A549 (cell line): ENCODE data around the gene ADAD2. TPM values are rescaled to one million over a fixed set of nuclear protein-coding genes. Genes with fewer than 3 reads are reported as not detected.

ENCODE experiments used
- ATAC-seq, 2 experiments: fragments of 200-7000 bp in 1 of 2; fragments of >200 bp in 1 of 2; cut with Nextera tagmentation in 1 of 2; cut with Tn5 transposase in 1 of 2; 3 replicates each; pipeline versions ENCODE4 v1.8.0 to v1.9.1; 2018 to 2020; ENCODE audit warnings: mild to moderate bottlenecking in 1 of 2, moderate library complexity in 1 of 2
- CTCF ChIA-PET: fragments of 300-600 bp; sonication (Branson Sonifier 250); formaldehyde crosslinking; extraction: SDS; loops from one replicate; lab custom pipeline; 2021; ENCODE audit warnings: antibody characterized with exemption, inconsistent platforms; lab: Yijun Ruan, JAX
- POLR2A ChIA-PET: fragments of 350-600 bp; formaldehyde crosslinking; extraction: SDS; loops from one replicate; lab custom pipeline; 2021; ENCODE audit warnings: antibody characterized with exemption, inconsistent platforms; lab: Yijun Ruan, JAX
- DNase-seq, 2 experiments: peaks; one replicate each; pipeline versions ENCODE4 v3.0.0 to v3.0.0-alpha.2; 2011 to 2016; ENCODE audit warnings: low read depth in 1 of 2, low spot score in 1 of 2
- FAIRE-seq: peaks from 2 replicates; lab custom pipeline; 2011; peaks lifted over from hg19 to GRCh38; lab: Jason Lieb, UNC
- H3K27ac ChIP-seq, 2 experiments: fragments of >200 bp; sonication (Bioruptor Twin); formaldehyde crosslinking; 3 replicates each; pipeline ENCODE4 v1.5.1; 2016 to 2017
- H3K4me1 ChIP-seq: fragments of >200 bp; sonication (Bioruptor Twin); formaldehyde crosslinking; 3 replicates; pipeline ENCODE4 v1.6.1; 2016
- H3K4me2 ChIP-seq: fragments of >200 bp; sonication (Bioruptor Twin); formaldehyde crosslinking; 3 replicates; pipeline ENCODE4 v1.6.1; 2016
- H3K4me3 ChIP-seq: fragments of >200 bp; sonication (Bioruptor Twin); formaldehyde crosslinking; 3 replicates; pipeline ENCODE4 v1.5.1; 2016
- H3K9me3 ChIP-seq: fragments of >200 bp; sonication (Bioruptor Twin); formaldehyde crosslinking; 3 replicates; pipeline ENCODE4 v1.6.1; 2016
- ATOH8 ChIP-seq: fragments of 250-450 bp; sonication (Bioruptor Pico); IDR thresholded peaks from 2 replicates; pipeline ENCODE4 v1.5.0; 2020; ENCODE audit warnings: low read depth, mild to moderate bottlenecking, moderate library complexity
- BHLHE40 ChIP-seq: IDR thresholded peaks from 2 replicates; pipeline ENCODE4 v1.6.1; 2012; ENCODE audit warnings: low read depth, low read length, inconsistent platforms
- CEBPB ChIP-seq, 2 experiments: fragments of >200 bp in 1 of 2; sonication (Bioruptor Twin) in 1 of 2; formaldehyde crosslinking in 1 of 2; IDR thresholded peaks; 2 replicates each; pipeline ENCODE4 v1.6.1; 2012 to 2016
- CHD4 ChIP-seq: fragments of 200-600 bp; sonication (generic); IDR thresholded peaks from 2 replicates; pipeline ENCODE4 v1.6.1; 2016; ENCODE audit warnings: antibody characterized with exemption, mild to moderate bottlenecking, borderline replicate concordance
- E2F6 ChIP-seq: IDR thresholded peaks from 2 replicates; pipeline ENCODE4 v1.6.1; 2012; ENCODE audit warnings: low read depth, borderline replicate concordance
- EHF ChIP-seq: fragments of 250-450 bp; sonication (Bioruptor Pico); IDR thresholded peaks from 2 replicates; pipeline ENCODE4 v1.5.0; 2020; ENCODE audit warnings: mild to moderate bottlenecking
- EHMT2 ChIP-seq: fragments of 200-600 bp; sonication (generic); IDR thresholded peaks from 2 replicates; pipeline ENCODE4 v1.6.1; 2016; ENCODE audit warnings: antibody characterized with exemption, low read depth, mild to moderate bottlenecking, moderate library complexity
- ESRRA ChIP-seq: fragments of 150-350 bp; IDR thresholded peaks from 2 replicates; pipeline ENCODE4 v1.6.1; 2014; ENCODE audit warnings: mild to moderate bottlenecking, low read length, borderline replicate concordance
- FOSB ChIP-seq: fragments of 250-450 bp; sonication (Bioruptor Pico); IDR thresholded peaks from 2 replicates; pipeline ENCODE4 v1.5.0; 2020; ENCODE audit warnings: mild to moderate bottlenecking, moderate library complexity
- FOXS1 ChIP-seq: fragments of 250-450 bp; sonication (Bioruptor Pico); IDR thresholded peaks from 2 replicates; pipeline ENCODE4 v1.5.0; 2020; ENCODE audit warnings: mild to moderate bottlenecking, moderate library complexity
- GATA3 ChIP-seq: IDR thresholded peaks from 2 replicates; pipeline ENCODE4 v1.6.1; 2012; ENCODE audit warnings: borderline replicate concordance
- HES2 ChIP-seq: fragments of >200 bp; sonication (Bioruptor Twin); formaldehyde crosslinking; IDR thresholded peaks from 2 replicates; pipeline ENCODE4 v1.6.1; 2016
- HEYL ChIP-seq: fragments of 250-450 bp; sonication (Bioruptor Pico); IDR thresholded peaks from 2 replicates; pipeline ENCODE4 v1.8.0; 2021; ENCODE audit warnings: mild to moderate bottlenecking, moderate library complexity
- HOXB13 ChIP-seq: fragments of 250-450 bp; sonication (Bioruptor Pico); IDR thresholded peaks from 2 replicates; pipeline ENCODE4 v1.5.0; 2020; ENCODE audit warnings: low read depth, mild to moderate bottlenecking, moderate library complexity
- JUN ChIP-seq, 2 experiments: fragments of >200 bp; sonication (Bioruptor Twin); formaldehyde crosslinking; IDR thresholded peaks; 2 replicates in 1 of 2; 3 replicates in 1 of 2; pipeline ENCODE4 v1.6.1; 2016 to 2017
- KDM1A ChIP-seq: fragments of 200-600 bp; sonication (generic); IDR thresholded peaks from 2 replicates; pipeline ENCODE4 v1.6.1; 2016; ENCODE audit warnings: low read depth, mild to moderate bottlenecking
- KDM5A ChIP-seq: fragments of 200-600 bp; sonication (generic); IDR thresholded peaks from 2 replicates; pipeline ENCODE4 v1.6.1; 2016; ENCODE audit warnings: antibody characterized with exemption, mild to moderate bottlenecking
- MYC ChIP-seq: IDR thresholded peaks from 2 replicates; pipeline ENCODE4 v1.6.1; 2012; ENCODE audit warnings: mild to moderate bottlenecking, inconsistent platforms, low read length, improper control_type of control experiment, borderline replicate concordance
- NPAS2 ChIP-seq: fragments of 250-450 bp; sonication (Bioruptor Pico); IDR thresholded peaks from 2 replicates; pipeline ENCODE4 v1.8.0; 2022; ENCODE audit warnings: mild to moderate bottlenecking, moderate library complexity, borderline replicate concordance
- PBX3 ChIP-seq: IDR thresholded peaks from 2 replicates; pipeline ENCODE4 v1.6.1; 2012
- PHF8 ChIP-seq: fragments of 200-600 bp; sonication (generic); IDR thresholded peaks from 2 replicates; pipeline ENCODE4 v1.6.1; 2016; ENCODE audit warnings: low read depth, mild to moderate bottlenecking, antibody characterized with exemption, moderate library complexity, borderline replicate concordance
- POLR2A ChIP-seq: IDR thresholded peaks from 2 replicates; pipeline ENCODE4 v1.6.1; 2012; ENCODE audit warnings: mild to moderate bottlenecking, low read length
- RAD21 ChIP-seq, 2 experiments: fragments of >200 bp in 1 of 2; sonication (Bioruptor Twin) in 1 of 2; formaldehyde crosslinking in 1 of 2; IDR thresholded peaks in 1 of 2; conservative IDR thresholded peaks in 1 of 2; 2 replicates in 1 of 2; 3 replicates in 1 of 2; pipeline ENCODE4 v1.6.1; 2012 to 2018; ENCODE audit warnings: inconsistent platforms in 1 of 2
- RFX5 ChIP-seq: fragments of 450-650 bp; IDR thresholded peaks from 2 replicates; pipeline ENCODE4 v1.7.1; 2014; ENCODE audit warnings: antibody characterized with exemption, mild to moderate bottlenecking, moderate library complexity
- RNF2 ChIP-seq: fragments of 200-600 bp; sonication (generic); IDR thresholded peaks from 2 replicates; pipeline ENCODE4 v1.6.1; 2016; ENCODE audit warnings: low read depth, mild to moderate bottlenecking, antibody characterized with exemption, moderate library complexity, borderline replicate concordance
- SMC3 ChIP-seq: fragments of >200 bp; sonication (Bioruptor Twin); formaldehyde crosslinking; IDR thresholded peaks from 3 replicates; pipeline ENCODE4 v1.6.1; 2018; ENCODE audit warnings: inconsistent platforms
- TP53 ChIP-seq: fragments of 250-450 bp; sonication (Bioruptor Pico); IDR thresholded peaks from 2 replicates; pipeline ENCODE4 v1.5.0; 2021; ENCODE audit warnings: mild to moderate bottlenecking, moderate library complexity
- ZC3H11A ChIP-seq: fragments of 450-650 bp; IDR thresholded peaks from 2 replicates; pipeline ENCODE4 v1.6.1; 2014; ENCODE audit warnings: antibody characterized with exemption, mild to moderate bottlenecking
- ZFP36 ChIP-seq: fragments of 450-650 bp; IDR thresholded peaks from 2 replicates; pipeline ENCODE4 v1.6.1; 2014; ENCODE audit warnings: borderline replicate concordance; ENCODE audit not compliant: partially characterized antibody
- ZNF302 ChIP-seq: fragments of 250-450 bp; sonication (Bioruptor Pico); IDR thresholded peaks from 2 replicates; pipeline ENCODE4 v1.9.0; 2021; ENCODE audit warnings: inconsistent platforms, mild to moderate bottlenecking, moderate library complexity
- ZSCAN20 ChIP-seq: fragments of 250-450 bp; sonication (Bioruptor Pico); IDR thresholded peaks from 2 replicates; pipeline ENCODE4 v1.8.0; 2022; ENCODE audit warnings: mild to moderate bottlenecking, moderate library complexity
- WGBS: methylation state at CpG from one replicate; pipeline ENCODE4 v1.1.6; 2017; ENCODE audit errors: missing lambda C conversion rate; 5-methylcytosine and 5-hydroxymethylcytosine counted together
- polyA plus RNA-seq, 4 experiments: library from polyadenylated mRNA; depleted of rRNA in 3 of 4; stranded (reverse); fragments of >200 nt; fragmentation: RNase III in 1 of 4; extraction: RNeasy Plus Mini Kit Qiagen cat#74134 plus additional on column Dnase treatment in 1 of 4; gene quantifications; 2 replicates in 3 of 4; 3 replicates in 1 of 4; pipeline ENCODE4 v1.2.3, GENCODE V29; 2011 to 2017

Gene ADAD2
- polyA plus RNA-seq, 2 of the 4 experiments (the other 2 are of a cell fraction), result not detected

- 75% methylated on average over 17 of the region's 17 CpGs for WGBS
- ChIA-PET CTCF (interaction anchor here (0.7 to 1.3 kb wide), 5 partner anchors 8 to 59 kb away, joined by 3 to 4 read pairs (median 3); partner anchors contain the start of gene TAF1C), POLR2A (no interaction called here)
- no peak overlapping the region for H3K4me3 ChIP-seq
- no peaks in the 10 kb centered on the region for H3K9me3 ChIP-seq
- H3K4me2 ChIP-seq, result no peak overlapping the region
- H3K4me1 ChIP-seq, result no peaks in the 10 kb centered on the region
- H3K27ac ChIP-seq, result no peak overlapping the region
- DNase-seq (no peak), FAIRE-seq (no peak), ATAC-seq (no peak)
- no peak for TF ChIP-seq PBX3
- no peak for TF ChIP-seq TP53 (CRISPR knock-in tag)
- no peak for TF ChIP-seq RFX5
- TF ChIP-seq CHD4, result no peak
- TF ChIP-seq ZFP36, result no peak
- TF ChIP-seq BHLHE40, result no peak
- TF ChIP-seq FOXS1 (CRISPR knock-in tag), result no peak
- TF ChIP-seq FOSB (CRISPR knock-in tag), result no peak
- TF ChIP-seq ATOH8 (CRISPR knock-in tag), result no peak
- TF ChIP-seq CEBPB (IDR thresholded peaks at IDR 0.05), result no peak
- TF ChIP-seq EHF, result no peak
- no peak for TF ChIP-seq KDM5A
- TF ChIP-seq ZSCAN20, result no peak
- no peak for TF ChIP-seq HEYL
- TF ChIP-seq GATA3, result no peak
- no peak for TF ChIP-seq JUN (IDR thresholded peaks at IDR 0.05)
- TF ChIP-seq POLR2A, result no peak
- TF ChIP-seq ZNF302 (CRISPR knock-in tag), result no peak
Measured at GRCh38 chr16:84218176-84218823, 27.3 kb downstream of the ADAD2 start.

- Histone ChIP-seq H3K9me3 (no peaks in the 10 kb centered on the region), H3K4me1 (no peaks in the 10 kb centered on the region), H3K4me2 (no peak overlapping the region), H3K27ac (0 out of 6 replicates have a peak overlapping the region, but pooled peaks of 1 of the 2 experiments have one; percentile 17), H3K4me3 (no peak overlapping the region)
- TF ChIP-seq HES2 (no peak), ESRRA (no peak), ATOH8 (CRISPR knock-in tag) (no peak), ZC3H11A (no peak), HOXB13 (no peak), MYC (no peak), PHF8 (no peak), NPAS2 (CRISPR knock-in tag) (no peak), RNF2 (no peak), SMC3 (no peak), EHMT2 (no peak), E2F6 (no peak), BHLHE40 (no peak), KDM5A (no peak), RAD21 (conservative IDR thresholded peaks at IDR 0.05 in 1 of 2, IDR thresholded peaks at IDR 0.05 in 1 of 2) (no peak), KDM1A (no peak), EHF (no peak)
- POLR2A ChIA-PET, result no interaction called here
- CTCF ChIA-PET, result interaction anchor here (0.6 to 1.3 kb wide), 5 partner anchors 9 to 59 kb away, joined by 3 to 4 read pairs (median 3); partner anchors contain the start of gene TAF1C
- ATAC-seq (no peak), DNase-seq (no peak), FAIRE-seq (no peak)
- WGBS, result 70% methylated on average over 6 of the region's 6 CpGs
Measured at GRCh38 chr16:84218956-84219355, 28.0 kb downstream of the ADAD2 start.
